ENCODE measurements around the gene TMEM187.
A peak's percentile ranks its signal among the peaks of the same experiment; 100 is the strongest.

Gene TMEM187

GRCh38 chrX:154000051-154000450, 27.5 kb downstream of the TMEM187 start:
- DNase-seq (ENCODE audit: low spot score): no peak

- DNase-seq (ENCODE audit: low spot score): no peak
Measured at GRCh38 chrX:154002215-154002719, 29.7 kb downstream of the TMEM187 start.

- no peak for DNase-seq (ENCODE audit: low spot score)
Measured at GRCh38 chrX:154004315-154004714, 31.8 kb downstream of the TMEM187 start.

GRCh38 chrX:154006947-154007346, 34.4 kb downstream of the TMEM187 start:
- no peak for DNase-seq (ENCODE audit: low spot score)

DNA sequence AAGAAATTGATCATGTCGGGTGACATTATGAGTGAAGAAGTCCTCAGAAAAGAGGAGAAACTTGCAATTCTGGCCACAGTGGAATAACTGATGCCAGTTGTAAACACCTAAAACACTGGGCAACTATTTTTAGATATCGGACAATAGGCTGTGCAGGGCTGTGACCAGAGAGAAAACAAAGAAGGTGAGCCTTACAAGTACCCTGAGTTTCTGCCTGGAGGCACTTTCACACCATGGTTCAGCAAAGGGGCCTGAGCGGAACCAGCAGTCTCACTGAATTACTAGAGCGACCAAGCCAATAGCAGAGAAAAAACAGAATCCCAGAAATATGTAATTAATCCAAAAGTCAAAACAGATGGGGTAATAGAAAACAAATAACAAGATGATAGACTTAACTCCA, 36.0 kb downstream of the TMEM187 start:
- no peak for DNase-seq (ENCODE audit: low spot score)

DNA sequence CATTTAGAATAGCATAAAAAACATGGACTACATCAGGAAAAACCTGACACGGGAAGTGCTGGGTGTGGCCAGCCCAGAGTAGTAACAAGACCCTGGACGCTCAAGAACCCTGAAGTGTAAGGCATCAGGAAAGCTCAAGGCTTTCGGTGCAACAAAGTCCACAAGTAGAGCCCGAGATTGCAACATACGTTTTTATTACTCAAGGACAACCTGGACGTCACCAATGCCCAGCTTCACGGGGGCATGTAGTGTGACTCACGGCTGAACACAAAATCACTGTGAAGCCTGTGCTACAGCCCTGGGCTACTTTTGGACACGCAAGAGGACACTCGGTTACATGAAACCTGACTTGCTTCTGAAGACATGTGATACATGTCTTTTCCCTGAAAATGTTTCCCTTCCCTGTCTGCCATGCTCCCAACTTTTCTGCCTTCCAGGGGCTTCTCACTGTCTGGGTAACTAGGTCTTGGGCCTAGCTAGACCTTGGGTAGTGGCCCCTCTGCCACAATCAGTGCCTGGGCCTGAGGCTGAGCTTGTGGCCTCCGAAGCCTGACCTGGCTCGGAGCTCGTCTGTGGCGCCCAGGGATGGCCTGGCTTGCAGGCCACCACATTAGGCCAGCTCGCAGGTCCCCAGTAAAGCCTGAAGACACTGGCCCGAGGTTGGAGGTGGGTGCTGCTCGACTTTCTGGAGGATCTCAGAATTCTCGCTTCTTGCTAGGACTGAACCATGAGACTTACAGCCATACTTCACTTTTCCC, 38.0 kb downstream of the TMEM187 start:
- no peak for DNase-seq (ENCODE audit: low spot score)

GRCh38 chrX:154011376-154012335, 39.1 kb downstream of the TMEM187 start:
- no peak for DNase-seq (ENCODE audit: low spot score)

GRCh38 chrX:154012336-154012991, 39.9 kb downstream of the TMEM187 start:
- DNase-seq (ENCODE audit: low spot score): no peak

GRCh38 chrX:154013001-154013421, 40.5 kb downstream of the TMEM187 start:
- DNase-seq (ENCODE audit: low spot score): no peak

- DNase-seq (ENCODE audit: low spot score): peak; percentile 58
Measured at GRCh38 chrX:154013614-154014360, 41.2 kb downstream of the TMEM187 start.

DNA sequence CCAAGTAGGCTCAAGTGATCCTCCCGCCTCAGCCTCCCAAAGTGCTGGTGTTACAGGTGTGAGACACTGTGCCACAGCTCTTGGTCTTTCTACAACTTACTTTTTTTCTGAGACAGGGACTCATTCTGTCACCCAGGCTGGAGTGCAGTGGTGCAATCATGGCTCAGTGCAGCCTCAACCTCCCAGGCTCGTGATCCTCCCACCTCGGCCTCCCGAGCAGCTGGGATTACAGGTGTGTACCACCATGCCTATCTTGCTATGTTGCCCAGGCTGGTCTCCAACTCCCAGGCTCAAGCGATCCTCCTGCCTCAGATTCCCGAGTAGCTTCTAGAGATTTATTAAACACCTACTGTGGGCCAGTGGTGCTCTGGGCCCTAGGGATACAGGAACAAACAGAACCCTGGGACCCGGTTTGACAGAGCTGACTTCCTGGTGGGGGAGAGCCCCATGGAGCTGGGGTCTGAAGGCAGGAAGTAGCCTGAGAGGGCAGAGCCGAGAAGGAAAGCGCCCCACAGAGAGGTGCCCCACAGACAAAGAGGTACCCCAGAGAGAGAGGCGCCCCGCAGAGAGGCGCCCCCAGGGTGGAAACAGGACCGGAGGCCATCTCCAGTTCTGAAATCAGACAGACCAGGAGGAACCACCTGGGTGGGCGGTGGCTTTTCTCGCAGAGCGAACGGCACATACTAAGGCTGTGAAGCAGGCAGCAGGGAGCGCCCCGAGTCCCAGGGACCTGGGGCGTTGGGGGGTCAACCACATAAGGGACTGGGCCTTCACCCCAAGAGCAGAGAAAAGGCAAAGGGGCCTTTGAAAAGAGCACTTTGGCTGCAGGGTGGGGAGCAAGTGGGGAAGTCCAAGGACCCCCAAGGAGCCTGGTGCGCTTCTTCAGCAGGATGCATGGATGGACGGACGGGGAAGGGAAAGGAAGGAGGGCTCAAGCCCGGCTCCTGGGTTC, 42.2 kb downstream of the TMEM187 start:
- no peak for DNase-seq (ENCODE audit: low spot score)

- no peak for DNase-seq (ENCODE audit: low spot score)
Measured at GRCh38 chrX:154015581-154016264, 43.2 kb downstream of the TMEM187 start.

GRCh38 chrX:154016366-154017076, 44.0 kb downstream of the TMEM187 start:
- no peak for DNase-seq (ENCODE audit: low spot score)

DNA sequence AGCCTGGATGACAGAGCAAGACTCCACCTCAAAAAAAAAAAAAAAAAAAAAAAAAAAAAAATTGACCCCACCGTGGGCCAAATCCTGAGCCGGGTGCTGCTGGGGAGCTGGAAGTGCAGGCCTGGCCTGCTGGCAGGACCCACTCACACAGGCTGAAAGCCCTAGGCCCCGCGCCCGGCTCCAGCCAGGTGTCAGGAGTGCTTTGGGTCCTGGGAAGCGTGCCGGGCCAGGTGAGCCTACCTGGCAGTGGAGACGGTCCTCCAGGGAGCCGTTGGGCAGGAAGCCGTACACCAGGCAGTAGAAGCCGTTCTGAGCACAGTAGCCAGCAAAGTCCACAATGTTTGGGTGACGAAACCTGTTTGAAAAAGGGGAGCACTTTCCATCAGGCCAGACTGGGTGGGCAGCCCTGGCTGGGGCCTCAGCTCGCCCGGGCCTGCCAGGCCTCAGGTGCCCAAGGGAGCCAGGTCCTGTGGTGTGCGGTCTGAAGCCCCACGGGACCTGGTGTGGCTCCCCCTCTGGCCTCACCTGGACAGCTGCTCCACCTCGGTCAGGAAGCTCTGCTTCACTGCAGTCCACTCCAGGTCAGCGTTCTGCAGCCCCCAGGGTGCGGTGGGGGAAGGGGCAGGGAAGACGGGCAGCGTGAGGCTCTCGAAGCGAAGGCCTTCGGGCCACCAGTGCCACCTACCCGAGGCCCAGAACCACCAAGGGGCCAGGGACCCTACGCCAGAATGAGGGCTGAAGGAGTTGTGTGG, 45.4 kb downstream of the TMEM187 start:
- no peak for DNase-seq (ENCODE audit: low spot score)

- DNase-seq (ENCODE audit: low spot score): no peak
Measured at GRCh38 chrX:154018518-154019060, 46.0 kb downstream of the TMEM187 start.

- no peak for DNase-seq (ENCODE audit: low spot score)
Measured at GRCh38 chrX:154019061-154019621, 46.6 kb downstream of the TMEM187 start.

DNA sequence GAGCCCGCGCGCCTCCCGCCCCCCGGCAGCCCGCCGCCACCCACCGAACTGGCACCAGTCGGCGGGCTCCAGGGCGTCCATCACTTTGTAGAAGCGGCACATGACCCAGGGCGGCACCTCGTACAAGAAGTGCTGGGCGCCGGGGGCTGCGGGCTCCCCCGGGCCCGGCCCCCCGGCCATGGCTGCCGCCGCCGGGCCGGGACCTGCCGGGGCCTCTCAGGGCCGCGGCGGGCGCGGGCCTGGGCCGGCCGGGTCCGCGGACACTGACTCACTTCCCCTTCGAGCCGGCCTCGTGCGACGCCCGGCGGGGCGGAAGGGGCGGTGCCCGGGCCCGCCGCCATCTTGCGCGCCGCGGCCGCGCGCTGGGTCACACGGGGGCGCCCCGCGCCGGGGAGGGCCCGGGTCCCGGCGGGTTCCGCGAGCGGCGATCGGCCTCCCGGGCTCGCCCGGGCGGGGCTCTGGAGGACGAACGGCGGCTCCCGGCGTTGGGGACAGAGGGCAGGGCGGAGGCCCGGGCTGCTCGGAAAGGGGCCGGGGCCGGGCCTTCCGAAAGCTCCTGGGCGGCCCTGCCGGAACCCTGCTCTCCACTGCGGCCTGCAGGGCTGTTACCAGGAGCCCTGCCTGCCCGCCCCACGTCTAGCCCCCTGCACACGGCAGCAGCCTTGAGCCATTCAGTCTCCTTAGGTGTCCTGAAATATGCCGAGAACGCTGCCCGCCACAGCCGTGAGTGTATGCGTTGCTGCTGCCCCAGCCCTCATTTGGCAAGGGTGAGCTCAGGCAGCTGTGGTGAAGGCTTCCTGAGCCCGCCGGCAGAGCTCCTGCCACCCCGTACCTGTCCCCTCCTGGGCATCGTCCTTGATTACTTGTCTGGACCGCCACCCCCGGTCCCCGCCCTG, 47.3 kb downstream of the TMEM187 start, which contains the start of gene IRAK1:
IRAK1 (minus strand) TSS at position 270 of the 896 bp plus-strand sequence; CDS start at position 180, 90 bp downstream.
- DNase-seq (ENCODE audit: low spot score): peak; percentile 50
